Chondrocyte (in vitro differentiated cells): ENCODE data around the gene MAML3. TPM values are rescaled to one million over a fixed set of nuclear protein-coding genes. Genes with fewer than 3 reads are reported as not detected.

Experiments used
- DNase-seq: peaks from one replicate; pipeline ENCODE4 v3.0.0; 2021; ENCODE audit warnings: mixed read lengths, low spot score
- H3K27ac Mint-ChIP-seq: one replicate; pipeline ENCODE4 v1.8.0; 2021; ENCODE audit warnings: mild to moderate bottlenecking, moderate library complexity, mixed read lengths; ENCODE audit not compliant: unreplicated experiment
- H3K27me3 Mint-ChIP-seq: 2 replicates; pipeline ENCODE4 v1.8.0; 2021; ENCODE audit warnings: low read depth, mixed read lengths
- H3K36me3 Mint-ChIP-seq: 2 replicates; pipeline ENCODE4 v1.8.0; 2021; ENCODE audit warnings: low read depth, mixed read lengths
- H3K4me1 Mint-ChIP-seq: 2 replicates; pipeline ENCODE4 v1.8.0; 2021; ENCODE audit warnings: low read depth, mild to moderate bottlenecking, mixed read lengths
- H3K4me3 Mint-ChIP-seq: one replicate; pipeline ENCODE4 v1.8.0; 2021; ENCODE audit warnings: mild to moderate bottlenecking, moderate library complexity, mixed read lengths; ENCODE audit not compliant: unreplicated experiment
- H3K9me3 Mint-ChIP-seq: 2 replicates; pipeline ENCODE4 v1.8.0; 2021; ENCODE audit warnings: low read depth, mixed read lengths
- total RNA-seq: library from RNA; stranded (reverse); gene quantifications from 3 replicates; pipeline ENCODE4 v1.2.1, GENCODE V29; 2021
- TF ChIP-seq, protein P1 (sequence below): fragments of 200-600 bp; sonication (generic); IDR thresholded peaks from 2 replicates; pipeline ENCODE4 v1.5.0; 2021; ENCODE audit warnings: antibody characterized with exemption, mild to moderate bottlenecking, moderate library complexity

The MAML3 gene
- total RNA-seq, 1 donor from 2014 or later = 1.6 TPM

DNA sequence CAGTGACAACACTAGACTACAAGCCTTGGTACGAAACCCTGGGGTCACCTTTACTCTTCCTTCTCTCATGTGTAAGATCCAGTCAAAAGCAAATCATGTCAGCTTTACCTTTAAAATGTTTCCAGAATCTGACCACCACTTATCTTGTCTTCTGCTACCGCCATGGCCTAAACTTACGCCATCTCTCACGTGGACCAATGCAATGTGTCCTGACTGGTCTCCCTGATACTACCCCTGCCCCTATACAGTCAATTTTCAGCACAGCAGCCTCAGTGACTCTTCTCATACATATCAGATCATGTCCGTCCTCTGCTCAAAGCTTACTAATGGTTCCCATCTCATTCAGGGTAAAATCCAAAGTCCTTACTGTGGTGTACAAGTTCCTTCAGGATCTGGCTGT, 15.0 kb upstream of the MAML3 start:
- no peaks in the 10 kb centered on the region for H3K27me3 Mint-ChIP-seq
- H3K4me3 Mint-ChIP-seq = no peak overlapping the region
- no peaks in the 10 kb centered on the region for H3K36me3 Mint-ChIP-seq
- no peak overlapping the region for H3K27ac Mint-ChIP-seq
- no peaks in the 10 kb centered on the region for H3K9me3 Mint-ChIP-seq
- TF ChIP-seq, protein P1, sequence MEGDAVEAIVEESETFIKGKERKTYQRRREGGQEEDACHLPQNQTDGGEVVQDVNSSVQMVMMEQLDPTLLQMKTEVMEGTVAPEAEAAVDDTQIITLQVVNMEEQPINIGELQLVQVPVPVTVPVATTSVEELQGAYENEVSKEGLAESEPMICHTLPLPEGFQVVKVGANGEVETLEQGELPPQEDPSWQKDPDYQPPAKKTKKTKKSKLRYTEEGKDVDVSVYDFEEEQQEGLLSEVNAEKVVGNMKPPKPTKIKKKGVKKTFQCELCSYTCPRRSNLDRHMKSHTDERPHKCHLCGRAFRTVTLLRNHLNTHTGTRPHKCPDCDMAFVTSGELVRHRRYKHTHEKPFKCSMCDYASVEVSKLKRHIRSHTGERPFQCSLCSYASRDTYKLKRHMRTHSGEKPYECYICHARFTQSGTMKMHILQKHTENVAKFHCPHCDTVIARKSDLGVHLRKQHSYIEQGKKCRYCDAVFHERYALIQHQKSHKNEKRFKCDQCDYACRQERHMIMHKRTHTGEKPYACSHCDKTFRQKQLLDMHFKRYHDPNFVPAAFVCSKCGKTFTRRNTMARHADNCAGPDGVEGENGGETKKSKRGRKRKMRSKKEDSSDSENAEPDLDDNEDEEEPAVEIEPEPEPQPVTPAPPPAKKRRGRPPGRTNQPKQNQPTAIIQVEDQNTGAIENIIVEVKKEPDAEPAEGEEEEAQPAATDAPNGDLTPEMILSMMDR = no peak
- H3K4me1 Mint-ChIP-seq = no peaks in the 10 kb centered on the region
- DNase-seq = no peak

- H3K4me3 Mint-ChIP-seq = no peak overlapping the region
- no peak overlapping the region for H3K27ac Mint-ChIP-seq
- DNase-seq = no peak
- peaks cover 3% of the 10 kb centered on the region for H3K4me1 Mint-ChIP-seq
- TF ChIP-seq, protein P1 = no peak
- no peaks in the 10 kb centered on the region for H3K27me3 Mint-ChIP-seq
- no peaks in the 10 kb centered on the region for H3K9me3 Mint-ChIP-seq
- no peaks in the 10 kb centered on the region for H3K36me3 Mint-ChIP-seq
Observed at GRCh38 chr4:140168474-140168873, 14.5 kb upstream of the MAML3 start.

DNA sequence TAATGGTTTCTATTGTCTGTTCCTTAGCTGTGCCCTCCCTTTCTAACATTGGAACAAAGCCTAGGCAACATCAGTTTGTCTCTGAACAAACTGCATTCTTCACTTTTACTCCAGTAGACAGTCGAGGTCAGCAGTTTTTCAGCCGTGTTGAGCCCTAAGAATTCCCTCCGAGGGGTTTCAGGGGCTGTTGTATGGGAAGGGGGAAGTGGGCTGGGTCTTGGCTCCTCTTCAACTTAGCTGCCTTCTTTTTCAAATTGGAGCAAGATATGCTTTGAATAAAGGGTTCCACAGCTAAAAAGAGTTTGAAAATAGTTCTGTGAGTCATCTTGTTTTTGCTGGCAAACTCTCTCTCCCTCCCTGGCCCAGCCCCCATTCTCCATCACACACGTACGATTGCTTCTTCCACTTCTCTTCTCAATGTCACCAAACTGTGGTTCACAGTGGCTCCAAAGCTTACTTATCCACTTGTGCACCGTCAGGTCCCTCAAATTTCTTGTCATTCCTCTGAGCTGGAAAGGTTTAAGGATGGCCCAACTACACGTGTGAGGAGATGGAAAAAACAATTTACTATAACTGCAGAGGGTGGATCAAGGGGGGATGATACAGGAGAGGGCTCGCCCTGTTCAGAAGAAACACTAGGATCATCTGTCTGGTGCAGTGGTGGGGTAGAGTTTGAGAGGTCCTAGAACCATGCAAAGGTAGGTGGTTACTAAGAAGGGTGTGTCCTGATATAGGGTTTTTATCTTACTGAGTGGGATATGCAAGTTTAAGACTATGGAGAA, 9.2 kb upstream of the MAML3 start:
- H3K27ac Mint-ChIP-seq = peak overlapping the region; percentile 73
- TF ChIP-seq, protein P1 = no peak
- no peak for DNase-seq
- no peak overlapping the region for H3K4me3 Mint-ChIP-seq
- no peaks in the 10 kb centered on the region for H3K36me3 Mint-ChIP-seq
- peaks cover 21% of the 10 kb centered on the region for H3K4me1 Mint-ChIP-seq
- no peaks in the 10 kb centered on the region for H3K9me3 Mint-ChIP-seq
- H3K27me3 Mint-ChIP-seq = no peaks in the 10 kb centered on the region

DNA sequence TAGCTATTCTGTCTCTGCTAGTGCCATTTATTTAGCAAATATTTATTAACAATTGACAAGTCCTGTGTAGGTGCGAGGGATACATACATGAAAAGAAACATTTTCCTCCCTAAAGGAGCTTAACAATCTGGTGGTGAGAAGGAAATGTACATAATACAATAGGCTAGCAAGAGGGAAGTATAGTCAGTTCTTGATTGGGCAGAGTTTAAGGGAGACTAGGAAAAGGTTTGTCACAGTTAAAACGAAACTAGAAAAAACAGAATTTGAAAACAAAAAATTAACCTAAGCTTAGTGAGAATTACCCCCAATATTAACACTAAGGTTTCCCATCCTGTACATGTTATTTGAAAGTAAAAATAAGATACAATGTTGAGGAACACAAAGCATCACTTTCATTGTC, 8.6 kb upstream of the MAML3 start:
- Mint-ChIP-seq H3K27ac (no peak overlapping the region), H3K4me1 (peaks cover 25% of the 10 kb centered on the region), H3K9me3 (no peaks in the 10 kb centered on the region), H3K27me3 (no peaks in the 10 kb centered on the region), H3K36me3 (no peaks in the 10 kb centered on the region), H3K4me3 (no peak overlapping the region)
- no peak for DNase-seq
- TF ChIP-seq, protein P1 = no peak

DNA sequence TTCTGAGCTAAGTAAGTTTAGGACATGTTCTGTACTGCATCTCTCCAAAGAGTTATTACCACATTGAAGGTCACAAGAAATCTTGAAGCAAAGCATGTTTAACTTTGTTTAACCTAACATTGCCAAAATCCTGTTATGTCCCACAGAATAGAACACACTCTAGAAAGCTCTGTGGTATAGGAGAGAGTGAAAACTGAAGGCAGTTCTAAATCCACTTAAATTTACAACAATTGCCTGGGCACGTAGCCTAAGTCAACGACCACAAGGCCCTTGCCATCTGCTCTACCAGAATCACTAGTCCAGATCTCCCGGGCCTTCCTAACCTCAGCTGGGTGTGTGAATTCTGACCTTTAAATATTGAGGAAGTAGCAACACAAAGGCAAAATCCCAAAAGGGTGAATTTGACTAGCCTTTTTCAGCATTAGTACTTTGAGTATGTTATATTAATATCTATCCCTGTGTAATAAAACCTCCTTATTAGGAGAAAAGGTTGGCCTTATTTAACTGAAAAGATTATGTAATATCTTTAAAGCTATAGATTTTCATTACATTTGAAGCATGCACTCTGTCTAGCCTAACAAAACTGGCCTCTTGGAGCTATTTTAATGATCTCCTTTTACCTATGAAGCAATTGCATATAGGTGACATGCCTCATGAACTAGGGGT, 4.5 kb upstream of the MAML3 start:
- Mint-ChIP-seq H3K4me1 (peaks cover 26% of the 10 kb centered on the region), H3K27me3 (no peaks in the 10 kb centered on the region), H3K9me3 (no peaks in the 10 kb centered on the region), H3K27ac (no peak overlapping the region), H3K4me3 (no peak overlapping the region), H3K36me3 (no peaks in the 10 kb centered on the region)
- no peak for DNase-seq
- TF ChIP-seq, protein P1 = no peak
